Measurements from ENCODE around the gene USH1G.
"Not testable (repeated sequence)": the region's sequence is repeated elsewhere in the genome, so short reads cannot be mapped to it uniquely, and the experiment has no call there.

The USH1G gene

GRCh38 chr17:74922694-74923537, at the start of gene USH1G:
USH1G (minus strand) TSS chr17:74923255; CDS start chr17:74923073, 182 bp downstream.
- ATAC-seq (peak; percentile 14), DNase-seq (peak; percentile 16)

GRCh38 chr17:74972107-74972972, 49.3 kb upstream of the USH1G start, which contains the start of gene HID1:
HID1 (minus strand) TSS chr17:74972759; CDS start chr17:74972656, 103 bp downstream.
- ATAC-seq (peak; percentile 86), DNase-seq (peak; percentile 82)

- ATAC-seq, result no peak
Observed at GRCh38 chr17:74971842-74972106, 48.7 kb upstream of the USH1G start.

GRCh38 chr17:74971069-74971841, 48.2 kb upstream of the USH1G start:
- no peak for ATAC-seq
- DNase-seq, result no peak

More at GRCh38 chr17:74971842-74972106, 48.7 kb upstream of the USH1G start:
- DNase-seq, result no peak

- no peak for ATAC-seq
- DNase-seq, result no peak
Observed at GRCh38 chr17:74970395-74970794, 47.3 kb upstream of the USH1G start.

- DNase-seq, ATAC-seq: not testable (repeated sequence)
Observed at GRCh38 chr17:74969501-74969900, 46.4 kb upstream of the USH1G start.

- DNase-seq, result no peak
Observed at GRCh38 chr17:74968361-74968780, 45.3 kb upstream of the USH1G start.

GRCh38 chr17:74964988-74965622, 42.0 kb upstream of the USH1G start:
- no peak for ATAC-seq
- DNase-seq, result no peak

More at GRCh38 chr17:74968361-74968780, 45.3 kb upstream of the USH1G start:
- ATAC-seq, result no peak

- ATAC-seq, result no peak
- DNase-seq, result no peak
Observed at GRCh38 chr17:74964246-74964761, 41.2 kb upstream of the USH1G start.

GRCh38 chr17:74963656-74964055, 40.6 kb upstream of the USH1G start:
- ATAC-seq, result no peak
- DNase-seq, result no peak

GRCh38 chr17:74962622-74963394, 39.8 kb upstream of the USH1G start:
- no peak for ATAC-seq
- DNase-seq, result no peak

GRCh38 chr17:74961657-74962350, 38.7 kb upstream of the USH1G start:
- ATAC-seq (peak; percentile 66), DNase-seq (peak; percentile 89)

- DNase-seq (peak; percentile 63), ATAC-seq (peak; percentile 56)
Observed at GRCh38 chr17:74960570-74961342, 37.7 kb upstream of the USH1G start.

GRCh38 chr17:74959826-74960515, 36.9 kb upstream of the USH1G start:
- DNase-seq (no peak), ATAC-seq (no peak)

GRCh38 chr17:74957935-74958740, 35.1 kb upstream of the USH1G start:
- ATAC-seq, result peak; percentile 53

GRCh38 chr17:74956093-74956492, 33.0 kb upstream of the USH1G start:
- ATAC-seq (no peak), DNase-seq (no peak)

More at GRCh38 chr17:74957935-74958740, 35.1 kb upstream of the USH1G start:
- peak; percentile 92 for DNase-seq

GRCh38 chr17:74954665-74955421, 31.8 kb upstream of the USH1G start:
- DNase-seq, result no peak
- no peak for ATAC-seq
